A549 (cell line): ENCODE results near the gene NPFFR1. TPM values are rescaled to one million over a fixed set of nuclear protein-coding genes. Genes with fewer than 3 reads are reported as not detected.

Source experiments
- polyA plus RNA-seq, 4 experiments: library from polyadenylated mRNA; depleted of rRNA in 3 of 4; stranded (reverse); fragments of >200 nt; fragmentation: RNase III in 1 of 4; extraction: RNeasy Plus Mini Kit Qiagen cat#74134 plus additional on column Dnase treatment in 1 of 4; gene quantifications; 2 replicates in 3 of 4; 3 replicates in 1 of 4; pipeline ENCODE4 v1.2.3, GENCODE V29; 2011 to 2017
- small RNA-seq, 6 experiments: library from RNA; depleted of rRNA; stranded (forward); fragments of <200 nt; gene quantifications; one replicate each; pipeline ENCODE3, GENCODE V24; 2012

NPFFR1 gene
- polyA plus RNA-seq, 2 of the 4 experiments (the other 2 are of a cell fraction) = not detected

Small RNA genes within 50 kb of the gene (small RNA-seq; reads per million reads assigned to genes)
- 0 reads per million in 6 experiments for gene RPS25P9

Other genes with a start within 250 kb of the NPFFR1 start
- gene MACROH2A2, start 231.2 kb downstream of the NPFFR1 start, polyA plus RNA-seq (2011; rRNA removed) = 19.7 and 22.2 TPM in 2 replicates
- gene MACROH2A2, start 231.2 kb downstream of the NPFFR1 start, polyA plus RNA-seq (2017; fragmentation: RNase III; extraction: RNeasy Plus Mini Kit Qiagen cat#74134 plus additional on column Dnase treatment) = 27.5 to 30.9 TPM (median 29.6 TPM) in 3 replicates
- 27.6 and 30.0 TPM in 2 replicates for gene AIFM2, start 151.2 kb downstream of the NPFFR1 start, polyA plus RNA-seq (2011; rRNA removed)
- 34.8 to 36.1 TPM (median 35.5 TPM) in 3 replicates for gene AIFM2, start 151.2 kb downstream of the NPFFR1 start, polyA plus RNA-seq (2017; fragmentation: RNase III; extraction: RNeasy Plus Mini Kit Qiagen cat#74134 plus additional on column Dnase treatment)
- 10.9 and 12.6 TPM in 2 replicates for gene TYSND1, start 137.3 kb downstream of the NPFFR1 start, polyA plus RNA-seq (2011; rRNA removed)
- gene TYSND1, start 137.3 kb downstream of the NPFFR1 start, polyA plus RNA-seq (2017; fragmentation: RNase III; extraction: RNeasy Plus Mini Kit Qiagen cat#74134 plus additional on column Dnase treatment) = 16.6 to 20.7 TPM (median 20.0 TPM) in 3 replicates
- gene SAR1A, start 113.5 kb downstream of the NPFFR1 start, polyA plus RNA-seq (2011; rRNA removed) = 75.6 and 80.7 TPM in 2 replicates
- 55.8 to 57.7 TPM (median 57.5 TPM) in 3 replicates for gene SAR1A, start 113.5 kb downstream of the NPFFR1 start, polyA plus RNA-seq (2017; fragmentation: RNase III; extraction: RNeasy Plus Mini Kit Qiagen cat#74134 plus additional on column Dnase treatment)
- gene PPA1, start 50.6 kb downstream of the NPFFR1 start, polyA plus RNA-seq (2011; rRNA removed) = 219 and 273 TPM in 2 replicates
- gene PPA1, start 50.6 kb downstream of the NPFFR1 start, polyA plus RNA-seq (2017; fragmentation: RNase III; extraction: RNeasy Plus Mini Kit Qiagen cat#74134 plus additional on column Dnase treatment) = 205 to 228 TPM (median 207 TPM) in 3 replicates
- 16.5 and 19.6 TPM in 2 replicates for gene LRRC20, start 98.6 kb upstream of the NPFFR1 start, polyA plus RNA-seq (2011; rRNA removed)
- 19.0 to 22.1 TPM (median 20.7 TPM) in 3 replicates for gene LRRC20, start 98.6 kb upstream of the NPFFR1 start, polyA plus RNA-seq (2017; fragmentation: RNase III; extraction: RNeasy Plus Mini Kit Qiagen cat#74134 plus additional on column Dnase treatment)
- 15.4 and 17.7 TPM in 2 replicates for gene EIF4EBP2, start 120.1 kb upstream of the NPFFR1 start, polyA plus RNA-seq (2011; rRNA removed)
- 12.2 to 13.0 TPM (median 12.2 TPM) in 3 replicates for gene EIF4EBP2, start 120.1 kb upstream of the NPFFR1 start, polyA plus RNA-seq (2017; fragmentation: RNase III; extraction: RNeasy Plus Mini Kit Qiagen cat#74134 plus additional on column Dnase treatment)
- not detected in 2 replicates for gene NODAL, start 157.7 kb upstream of the NPFFR1 start, polyA plus RNA-seq (2011; rRNA removed)
- gene NODAL, start 157.7 kb upstream of the NPFFR1 start, polyA plus RNA-seq (2017; fragmentation: RNase III; extraction: RNeasy Plus Mini Kit Qiagen cat#74134 plus additional on column Dnase treatment) = not detected in 3 replicates
- 3.3 and 3.6 TPM in 2 replicates for gene PALD1, start 194.8 kb upstream of the NPFFR1 start, polyA plus RNA-seq (2011; rRNA removed)
- gene PALD1, start 194.8 kb upstream of the NPFFR1 start, polyA plus RNA-seq (2017; fragmentation: RNase III; extraction: RNeasy Plus Mini Kit Qiagen cat#74134 plus additional on column Dnase treatment) = 5.2 to 5.7 TPM (median 5.5 TPM) in 3 replicates